ENCODE measurements around the gene GMCL2. TPM values are rescaled to one million over a fixed set of nuclear protein-coding genes. Genes with fewer than 3 reads are reported as not detected.

The GMCL2 gene
- total and polyA plus RNA-seq, 2 donors from 2014 or later = not detected

DNA sequence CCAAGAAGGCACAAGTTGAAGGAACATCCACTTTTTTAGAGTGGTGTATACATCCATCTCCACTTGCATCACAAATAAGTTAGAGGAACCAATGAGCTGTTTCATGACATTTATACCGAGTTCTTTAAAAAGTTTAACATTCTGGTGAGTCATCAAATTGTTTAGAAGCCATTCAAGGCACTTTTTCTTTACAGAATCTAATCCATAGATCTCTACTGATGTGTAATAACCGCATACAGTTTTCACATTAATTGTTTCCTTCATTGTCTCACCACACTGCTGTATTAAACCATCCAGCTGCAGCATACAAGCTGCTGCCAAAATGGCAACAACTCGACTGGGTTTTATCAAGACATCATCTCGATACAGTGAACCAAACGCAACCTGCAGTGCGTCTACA lies 744 bp downstream of the GMCL2 start:
- FAIRE-seq = no peak
- no peaks in the 10 kb centered on the region for H3K27me3 ChIP-seq (ENCODE audit: control insufficient read depth, insufficient read depth, low read length)
- H3K9ac ChIP-seq (ENCODE audit: low read length in 3 of 3) = no peak overlapping the region
- H3K4me1 ChIP-seq (ENCODE audit: control insufficient read depth in 2 of 3, insufficient read depth in 2 of 3, low read depth in 1 of 3, low read length in 3 of 3) = no peaks in the 10 kb centered on the region
- TF ChIP-seq, protein P1, sequence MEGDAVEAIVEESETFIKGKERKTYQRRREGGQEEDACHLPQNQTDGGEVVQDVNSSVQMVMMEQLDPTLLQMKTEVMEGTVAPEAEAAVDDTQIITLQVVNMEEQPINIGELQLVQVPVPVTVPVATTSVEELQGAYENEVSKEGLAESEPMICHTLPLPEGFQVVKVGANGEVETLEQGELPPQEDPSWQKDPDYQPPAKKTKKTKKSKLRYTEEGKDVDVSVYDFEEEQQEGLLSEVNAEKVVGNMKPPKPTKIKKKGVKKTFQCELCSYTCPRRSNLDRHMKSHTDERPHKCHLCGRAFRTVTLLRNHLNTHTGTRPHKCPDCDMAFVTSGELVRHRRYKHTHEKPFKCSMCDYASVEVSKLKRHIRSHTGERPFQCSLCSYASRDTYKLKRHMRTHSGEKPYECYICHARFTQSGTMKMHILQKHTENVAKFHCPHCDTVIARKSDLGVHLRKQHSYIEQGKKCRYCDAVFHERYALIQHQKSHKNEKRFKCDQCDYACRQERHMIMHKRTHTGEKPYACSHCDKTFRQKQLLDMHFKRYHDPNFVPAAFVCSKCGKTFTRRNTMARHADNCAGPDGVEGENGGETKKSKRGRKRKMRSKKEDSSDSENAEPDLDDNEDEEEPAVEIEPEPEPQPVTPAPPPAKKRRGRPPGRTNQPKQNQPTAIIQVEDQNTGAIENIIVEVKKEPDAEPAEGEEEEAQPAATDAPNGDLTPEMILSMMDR (IDR thresholded peaks at IDR 0.05; ENCODE audit: borderline replicate concordance, extremely low read depth, insufficient read depth) = no peak
- H3K27ac ChIP-seq (ENCODE audit: low read depth in 2 of 2, low read length in 2 of 2) = no peak overlapping the region
- DNase-seq = no peak
- H3K4me3 ChIP-seq (ENCODE audit: low read length in 3 of 3) = no peak overlapping the region
- H3K36me3 ChIP-seq (ENCODE audit: control insufficient read depth in 2 of 3, insufficient read depth in 3 of 3, low read length in 3 of 3) = no peaks in the 10 kb centered on the region
- intact Hi-C loops (cut with DNase I) = no loop called here
- H3K9me3 ChIP-seq (ENCODE audit: control insufficient read depth in 2 of 3, insufficient read depth in 1 of 3, low read length in 3 of 3) = no peaks in the 10 kb centered on the region

DNA sequence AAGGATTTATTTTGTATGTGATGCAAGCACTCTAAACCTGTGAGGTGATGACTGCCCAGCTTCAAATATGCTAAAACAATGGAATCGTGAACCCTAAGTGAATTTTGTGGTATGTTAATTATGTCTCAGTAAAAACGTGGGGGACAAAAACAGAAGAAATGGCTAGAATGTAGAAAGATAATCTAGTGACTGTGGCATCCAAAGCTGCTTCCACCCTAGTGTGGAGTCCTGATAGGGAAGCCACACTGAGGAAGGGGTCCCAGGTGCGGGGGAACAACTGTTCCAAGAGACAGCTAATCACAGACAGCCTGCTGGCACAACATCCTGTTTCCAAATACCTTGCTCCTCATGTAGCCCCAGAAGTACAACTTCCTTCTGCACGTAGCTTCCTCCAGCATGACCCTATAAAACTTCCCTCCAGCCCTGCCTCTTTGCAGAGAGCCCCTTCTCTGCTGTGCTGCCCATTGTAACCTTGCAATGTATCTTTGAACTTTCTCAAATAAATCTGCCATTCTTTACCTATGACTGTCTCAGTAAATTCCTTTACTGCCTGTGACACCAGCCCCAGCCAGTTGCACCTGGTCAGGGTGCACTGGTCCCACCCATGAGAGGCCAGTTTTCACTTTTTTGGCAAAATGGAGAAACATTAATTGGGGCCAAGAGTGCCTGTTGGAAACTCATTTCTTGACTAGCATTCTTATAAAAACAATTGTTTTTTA lies 4.9 kb downstream of the GMCL2 start:
- H3K36me3 ChIP-seq (ENCODE audit: control insufficient read depth in 2 of 3, insufficient read depth in 3 of 3, low read length in 3 of 3) = no peaks in the 10 kb centered on the region
- H3K4me1 ChIP-seq (ENCODE audit: control insufficient read depth in 2 of 3, insufficient read depth in 2 of 3, low read depth in 1 of 3, low read length in 3 of 3) = no peaks in the 10 kb centered on the region
- DNase-seq (no peak), FAIRE-seq (no peak)
- TF ChIP-seq, protein P1 (IDR thresholded peaks at IDR 0.05; ENCODE audit: borderline replicate concordance, extremely low read depth, insufficient read depth) = no peak
- no peaks in the 10 kb centered on the region for H3K27me3 ChIP-seq (ENCODE audit: control insufficient read depth, insufficient read depth, low read length)
- H3K27ac ChIP-seq (ENCODE audit: low read depth in 2 of 2, low read length in 2 of 2) = no peak overlapping the region
- no peak overlapping the region for H3K9ac ChIP-seq (ENCODE audit: low read length in 3 of 3)
- H3K9me3 ChIP-seq (ENCODE audit: control insufficient read depth in 2 of 3, insufficient read depth in 1 of 3, low read length in 3 of 3) = peaks cover 0 to 2% (median 0%) of the 10 kb centered on the region in 3 donors
- intact Hi-C loops (cut with DNase I) = no loop called here
- no peak overlapping the region for H3K4me3 ChIP-seq (ENCODE audit: low read length in 3 of 3)

DNA sequence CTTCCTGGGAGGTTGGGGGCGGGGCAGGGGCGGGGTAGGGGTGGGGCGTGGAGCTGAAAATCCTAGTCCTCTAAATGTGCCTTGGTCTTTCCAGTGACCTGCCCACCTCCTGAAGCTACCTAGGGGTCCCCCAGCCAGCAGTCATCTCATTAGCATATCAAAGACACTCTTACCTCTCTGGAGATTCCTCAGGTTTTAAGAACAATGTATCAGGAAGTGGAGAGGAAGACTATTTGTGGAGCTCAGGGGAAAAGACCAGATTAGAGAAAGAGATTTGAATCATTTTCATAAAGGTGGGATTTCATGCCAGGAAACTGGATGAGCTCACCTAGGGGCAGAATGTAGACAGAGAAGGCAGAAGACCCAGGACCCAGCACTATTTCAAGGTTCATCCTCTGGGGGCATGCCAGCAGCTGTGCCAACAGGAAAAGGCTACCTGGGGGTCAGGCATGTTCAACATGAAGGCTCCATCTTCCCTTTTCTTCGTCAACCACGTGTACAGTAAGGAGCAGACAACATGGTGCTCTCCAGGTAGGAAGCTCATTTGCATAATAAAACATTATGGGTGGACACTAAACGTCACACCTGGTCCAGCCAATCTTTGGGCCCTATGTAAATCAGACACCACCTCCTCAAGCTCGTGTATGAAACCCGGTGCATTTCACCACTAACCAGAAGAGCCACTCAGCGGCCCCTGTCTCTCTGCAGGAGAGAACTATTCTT lies 6.9 kb downstream of the GMCL2 start:
- TF ChIP-seq, protein P1 (IDR thresholded peaks at IDR 0.05; ENCODE audit: borderline replicate concordance, extremely low read depth, insufficient read depth) = no peak
- no peak for DNase-seq
- no peaks in the 10 kb centered on the region for H3K4me1 ChIP-seq (ENCODE audit: control insufficient read depth in 2 of 3, insufficient read depth in 2 of 3, low read depth in 1 of 3, low read length in 3 of 3)
- no peak overlapping the region for H3K4me3 ChIP-seq (ENCODE audit: low read length in 3 of 3)
- intact Hi-C loops (cut with DNase I) = no loop called here
- peaks cover 0 to 2% (median 0%) of the 10 kb centered on the region in 3 donors for H3K9me3 ChIP-seq (ENCODE audit: control insufficient read depth in 2 of 3, insufficient read depth in 1 of 3, low read length in 3 of 3)
- H3K27me3 ChIP-seq (ENCODE audit: control insufficient read depth, insufficient read depth, low read length) = no peaks in the 10 kb centered on the region
- no peak overlapping the region for H3K27ac ChIP-seq (ENCODE audit: low read depth in 2 of 2, low read length in 2 of 2)
- no peaks in the 10 kb centered on the region for H3K36me3 ChIP-seq (ENCODE audit: control insufficient read depth in 2 of 3, insufficient read depth in 3 of 3, low read length in 3 of 3)
- no peak for FAIRE-seq
- no peak overlapping the region for H3K9ac ChIP-seq (ENCODE audit: low read length in 3 of 3)
